GM12874 (cell line): ENCODE data around the gene MAGEF1.

Experiments used
- TF ChIP-seq, protein P1 (sequence below): IDR thresholded peaks from 2 replicates; pipeline ENCODE4 v1.5.1; 2011; ENCODE audit warnings: low read depth, mild to moderate bottlenecking, control low read depth, low read length, moderate library complexity; ENCODE audit not compliant: insufficient read depth

The MAGEF1 gene

DNA sequence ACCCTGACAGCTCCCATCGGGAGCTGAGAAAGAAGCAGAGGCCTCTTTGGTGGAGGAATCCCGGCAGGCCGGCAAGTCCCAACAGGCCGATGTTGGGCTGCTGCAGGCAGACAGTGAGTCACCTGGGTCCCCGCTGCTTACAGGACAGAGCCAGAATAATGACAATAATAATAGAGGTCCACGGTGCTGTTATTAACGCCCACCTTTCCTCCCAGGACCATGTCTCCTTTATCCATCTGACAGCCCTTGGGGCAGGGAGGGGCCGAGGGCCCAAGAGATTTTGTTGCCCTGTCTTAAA, 29.3 kb upstream of the MAGEF1 start:
- TF ChIP-seq, protein P1, sequence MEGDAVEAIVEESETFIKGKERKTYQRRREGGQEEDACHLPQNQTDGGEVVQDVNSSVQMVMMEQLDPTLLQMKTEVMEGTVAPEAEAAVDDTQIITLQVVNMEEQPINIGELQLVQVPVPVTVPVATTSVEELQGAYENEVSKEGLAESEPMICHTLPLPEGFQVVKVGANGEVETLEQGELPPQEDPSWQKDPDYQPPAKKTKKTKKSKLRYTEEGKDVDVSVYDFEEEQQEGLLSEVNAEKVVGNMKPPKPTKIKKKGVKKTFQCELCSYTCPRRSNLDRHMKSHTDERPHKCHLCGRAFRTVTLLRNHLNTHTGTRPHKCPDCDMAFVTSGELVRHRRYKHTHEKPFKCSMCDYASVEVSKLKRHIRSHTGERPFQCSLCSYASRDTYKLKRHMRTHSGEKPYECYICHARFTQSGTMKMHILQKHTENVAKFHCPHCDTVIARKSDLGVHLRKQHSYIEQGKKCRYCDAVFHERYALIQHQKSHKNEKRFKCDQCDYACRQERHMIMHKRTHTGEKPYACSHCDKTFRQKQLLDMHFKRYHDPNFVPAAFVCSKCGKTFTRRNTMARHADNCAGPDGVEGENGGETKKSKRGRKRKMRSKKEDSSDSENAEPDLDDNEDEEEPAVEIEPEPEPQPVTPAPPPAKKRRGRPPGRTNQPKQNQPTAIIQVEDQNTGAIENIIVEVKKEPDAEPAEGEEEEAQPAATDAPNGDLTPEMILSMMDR: no peak

DNA sequence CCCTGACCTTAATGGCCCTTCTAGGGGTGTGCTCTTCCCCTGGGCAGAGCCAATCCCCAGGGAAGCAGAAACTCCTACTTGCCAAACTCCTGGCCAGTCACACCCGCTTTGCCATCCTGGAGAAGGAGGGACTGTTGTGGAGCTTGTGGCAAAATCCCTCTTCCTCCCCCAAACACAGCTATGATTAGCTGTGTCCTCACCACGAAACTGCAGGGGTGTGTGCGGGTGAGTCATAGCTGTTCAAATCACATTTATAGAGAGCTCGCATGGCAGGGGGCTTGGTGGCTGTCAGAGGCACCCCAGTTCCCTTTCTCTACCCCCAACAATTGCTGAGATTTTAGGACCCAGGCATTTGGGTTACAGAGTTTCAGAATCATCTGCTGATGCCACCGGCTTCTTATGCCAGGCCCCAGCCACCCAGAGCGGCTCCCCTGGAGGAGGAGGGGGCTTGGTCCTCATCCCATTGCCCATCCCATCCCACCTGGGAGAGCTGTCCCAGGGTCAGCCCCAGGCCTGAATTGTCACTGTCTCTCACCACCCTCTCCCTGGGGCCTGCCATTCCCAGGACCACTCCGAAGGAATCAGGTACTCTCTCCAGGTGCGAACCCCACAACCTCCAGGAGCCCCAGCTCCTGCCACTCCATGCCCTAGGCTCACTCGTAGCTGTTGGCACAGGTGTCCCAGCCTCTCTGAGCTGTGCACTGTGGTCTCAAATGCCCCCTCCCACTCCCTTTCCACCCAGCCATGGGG, 28.8 kb upstream of the MAGEF1 start:
- TF ChIP-seq, protein P1: no peak

DNA sequence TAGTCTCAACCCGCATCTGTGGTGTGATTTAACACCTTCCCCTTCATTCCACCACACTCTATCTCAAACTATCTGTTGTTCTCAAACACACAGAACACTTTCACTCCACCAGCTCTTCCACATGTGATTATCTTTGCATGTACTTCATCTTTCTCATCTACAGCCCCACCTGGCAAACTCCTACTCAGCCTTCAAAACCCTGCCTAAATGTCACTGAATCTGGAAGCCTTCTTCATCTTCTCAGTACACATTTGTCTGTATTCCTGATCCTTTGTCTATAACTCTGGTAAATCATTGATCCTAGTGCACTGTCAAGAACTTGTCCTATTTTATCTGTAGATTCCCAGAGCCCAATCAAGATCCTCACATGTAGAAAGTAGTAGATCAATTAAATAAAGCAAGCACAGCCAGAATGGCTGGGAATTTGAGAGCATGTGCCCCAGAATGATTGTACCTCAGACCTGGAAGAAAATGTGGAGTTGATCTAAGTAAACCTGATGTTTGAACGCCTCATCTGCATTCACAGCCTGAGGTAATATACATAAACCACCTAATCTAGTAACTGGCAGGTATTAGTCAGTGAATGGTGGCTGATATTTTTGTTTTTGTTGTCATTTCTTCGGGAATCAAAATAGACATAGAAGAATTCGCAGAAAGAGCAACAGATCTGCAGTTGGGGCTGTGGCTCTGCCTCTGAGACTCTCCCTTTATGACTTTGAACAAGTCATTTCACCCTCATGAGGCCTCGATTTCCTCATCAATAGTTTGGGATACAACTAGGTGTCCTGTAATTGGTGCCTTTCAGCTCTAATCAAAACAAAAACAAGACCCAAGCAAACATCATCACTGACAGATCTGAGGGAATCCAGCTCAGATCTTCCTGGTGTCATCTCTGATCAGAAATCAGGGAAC, 28.0 kb upstream of the MAGEF1 start:
- TF ChIP-seq, protein P1: no peak

DNA sequence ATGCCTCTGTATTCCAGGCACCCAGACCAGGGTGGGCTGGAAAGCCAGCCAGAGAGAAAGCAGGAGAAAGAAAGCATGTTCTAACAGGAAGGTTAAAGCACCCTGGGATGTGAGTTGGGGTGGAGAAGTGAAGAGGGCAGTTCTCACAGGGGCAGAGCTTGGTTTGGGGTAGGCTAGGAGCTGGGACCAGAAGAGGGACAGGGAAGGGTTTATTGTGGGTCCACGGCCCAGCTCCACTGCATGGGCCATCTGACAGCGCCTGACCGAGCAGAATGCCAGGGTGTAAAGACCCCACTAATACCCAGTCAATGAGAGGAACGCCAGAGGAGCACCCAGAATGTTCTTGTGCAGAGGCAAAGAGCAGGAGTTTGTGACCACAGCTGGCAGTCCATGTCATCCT, 27.1 kb upstream of the MAGEF1 start:
- TF ChIP-seq, protein P1: no peak

DNA sequence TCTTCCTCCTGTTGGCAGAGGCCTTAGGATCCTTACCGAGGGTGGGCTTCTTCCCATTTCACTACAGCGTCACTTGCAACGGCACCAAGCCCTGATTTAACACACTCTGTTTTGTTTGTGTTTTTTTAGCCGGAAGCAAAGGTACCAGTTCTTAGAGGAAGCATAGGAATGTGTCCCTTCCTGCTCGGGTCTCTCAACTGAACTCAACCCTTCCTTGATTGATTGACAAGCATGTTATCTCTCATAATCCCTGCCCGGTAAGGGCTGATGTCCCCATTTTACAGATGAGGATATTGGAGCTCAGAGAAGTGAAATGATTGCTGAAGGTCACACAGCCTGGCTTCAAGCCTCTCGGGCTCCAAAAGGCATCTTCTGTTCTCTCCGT, 26.6 kb upstream of the MAGEF1 start:
- TF ChIP-seq, protein P1: no peak

DNA sequence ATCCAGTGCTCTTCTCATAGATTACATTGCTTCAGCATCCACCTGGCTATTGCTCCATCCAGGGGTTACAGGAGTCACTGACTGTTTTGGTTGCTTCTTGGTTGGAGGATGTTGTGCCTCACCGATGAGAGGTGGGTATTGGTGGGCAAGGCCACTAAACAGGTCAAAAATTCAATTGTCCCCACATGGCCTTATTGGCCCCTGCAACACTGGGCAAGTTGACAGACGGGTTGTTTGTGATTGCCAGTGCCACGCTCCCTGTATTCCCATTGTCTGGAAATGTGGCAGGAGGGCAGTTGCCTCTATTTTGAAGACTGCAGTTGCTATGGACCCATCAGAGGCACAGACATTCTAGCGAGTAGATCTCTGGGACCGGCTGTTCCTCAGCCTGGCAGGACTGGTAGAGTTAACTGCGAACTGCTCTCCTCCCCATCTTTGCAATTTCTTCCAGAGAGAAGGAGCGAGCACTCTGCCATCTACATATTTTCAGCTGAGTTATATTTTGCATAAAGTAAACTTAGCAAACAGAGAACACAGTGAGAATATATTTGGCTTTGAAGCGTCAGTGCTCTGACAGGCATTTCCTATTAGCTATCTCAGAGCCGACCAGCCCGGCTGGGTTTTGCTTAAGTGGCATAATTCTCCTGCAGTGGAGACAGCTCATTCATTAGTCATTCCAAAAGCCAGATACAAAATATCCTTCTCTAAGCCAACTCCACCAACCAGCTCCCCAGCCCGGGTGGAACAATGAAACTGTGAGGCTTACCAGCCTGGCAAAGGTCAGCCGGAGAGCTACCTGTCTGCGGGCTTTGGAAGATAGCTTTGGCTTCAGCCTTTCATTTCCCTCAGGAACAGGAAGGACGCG, 26.0 kb upstream of the MAGEF1 start:
- TF ChIP-seq, protein P1: no peak

DNA sequence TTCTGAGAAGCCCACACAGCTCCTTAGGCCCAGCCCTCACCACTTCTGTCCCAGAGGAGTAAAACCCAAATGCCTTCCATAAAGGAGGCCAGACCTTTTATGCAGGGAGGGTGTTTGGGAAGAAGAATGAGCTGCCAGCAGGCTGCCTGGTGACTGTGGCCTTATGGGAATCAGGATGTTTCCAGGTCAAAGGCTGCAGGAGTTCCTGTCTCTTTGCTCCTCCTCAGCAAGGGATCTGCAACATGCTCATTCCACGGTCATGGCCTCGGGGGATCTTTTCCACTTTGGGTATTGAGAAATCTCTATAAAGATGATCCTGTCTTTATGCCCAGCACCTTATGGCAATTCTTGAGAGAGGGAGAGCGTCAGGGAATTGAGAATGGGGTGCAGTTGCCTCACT, 25.2 kb upstream of the MAGEF1 start:
- TF ChIP-seq, protein P1: no peak
